Measurements from ENCODE around the gene SH3BGRL3.
"Not testable (repeated sequence)": the region's sequence is repeated elsewhere in the genome, so short reads cannot be mapped to it uniquely, and the experiment has no call there.

The SH3BGRL3 gene

DNA sequence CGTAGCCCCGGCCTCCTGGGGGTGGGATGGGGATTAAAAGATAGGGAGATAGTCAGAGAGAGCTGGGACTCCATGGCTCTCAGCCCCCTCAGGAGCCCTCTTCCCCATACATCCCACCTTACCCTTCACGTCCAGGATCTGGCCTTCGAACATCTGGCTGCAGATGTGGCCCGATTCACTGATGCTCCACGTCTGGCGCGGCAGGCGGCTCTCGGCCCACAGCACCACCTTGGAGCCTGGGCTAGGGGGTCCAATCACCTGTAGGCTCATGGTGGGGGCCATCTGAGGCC, 42.1 kb downstream of the SH3BGRL3 start:
- TF ChIP-seq, protein P1, sequence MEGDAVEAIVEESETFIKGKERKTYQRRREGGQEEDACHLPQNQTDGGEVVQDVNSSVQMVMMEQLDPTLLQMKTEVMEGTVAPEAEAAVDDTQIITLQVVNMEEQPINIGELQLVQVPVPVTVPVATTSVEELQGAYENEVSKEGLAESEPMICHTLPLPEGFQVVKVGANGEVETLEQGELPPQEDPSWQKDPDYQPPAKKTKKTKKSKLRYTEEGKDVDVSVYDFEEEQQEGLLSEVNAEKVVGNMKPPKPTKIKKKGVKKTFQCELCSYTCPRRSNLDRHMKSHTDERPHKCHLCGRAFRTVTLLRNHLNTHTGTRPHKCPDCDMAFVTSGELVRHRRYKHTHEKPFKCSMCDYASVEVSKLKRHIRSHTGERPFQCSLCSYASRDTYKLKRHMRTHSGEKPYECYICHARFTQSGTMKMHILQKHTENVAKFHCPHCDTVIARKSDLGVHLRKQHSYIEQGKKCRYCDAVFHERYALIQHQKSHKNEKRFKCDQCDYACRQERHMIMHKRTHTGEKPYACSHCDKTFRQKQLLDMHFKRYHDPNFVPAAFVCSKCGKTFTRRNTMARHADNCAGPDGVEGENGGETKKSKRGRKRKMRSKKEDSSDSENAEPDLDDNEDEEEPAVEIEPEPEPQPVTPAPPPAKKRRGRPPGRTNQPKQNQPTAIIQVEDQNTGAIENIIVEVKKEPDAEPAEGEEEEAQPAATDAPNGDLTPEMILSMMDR (IDR thresholded peaks at IDR 0.05; ENCODE audit: low read depth, low read length), result no peak
- no peak overlapping the region for H3K4me3 ChIP-seq (ENCODE audit: low read depth, low read length)

DNA sequence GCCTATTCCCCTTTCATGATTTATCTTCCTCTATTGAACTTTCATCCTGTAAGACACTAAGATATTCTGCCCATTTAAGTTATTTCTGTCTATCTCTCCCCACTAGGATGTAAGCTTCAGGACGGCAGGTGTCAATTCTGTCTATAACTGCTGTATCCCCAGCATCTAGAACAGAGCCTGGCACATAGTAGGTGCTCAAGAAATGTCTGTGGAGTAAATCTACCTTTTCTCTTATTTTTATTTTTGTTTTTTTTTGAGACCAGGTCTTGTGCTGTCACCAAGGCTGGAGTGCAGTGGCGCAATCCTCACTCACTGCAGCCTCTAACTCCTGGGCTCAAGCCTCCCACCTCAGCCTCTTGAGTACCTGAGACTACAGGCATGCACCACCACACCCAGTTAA, 43.5 kb downstream of the SH3BGRL3 start:
- no peak overlapping the region for H3K4me3 ChIP-seq (ENCODE audit: low read depth, low read length)
- TF ChIP-seq, protein P1 (IDR thresholded peaks at IDR 0.05; ENCODE audit: low read depth, low read length), result no peak

DNA sequence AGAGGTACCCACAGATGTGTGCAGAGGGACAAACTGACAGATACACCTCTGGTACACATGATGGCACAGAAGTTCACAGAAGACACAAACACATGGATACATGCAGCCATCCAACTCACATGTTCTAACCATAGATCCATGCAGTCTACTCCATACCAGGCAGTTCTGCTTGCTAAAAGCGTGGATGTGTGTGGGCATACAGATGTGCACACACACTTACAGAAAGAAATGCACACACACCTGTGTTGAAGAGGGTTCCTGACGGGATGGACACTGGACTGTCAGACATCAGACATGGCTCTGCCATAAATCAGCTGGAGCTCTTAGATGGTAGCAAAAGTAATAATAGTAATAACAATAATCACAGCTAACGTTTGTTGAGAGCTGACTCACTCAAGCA, 44.7 kb downstream of the SH3BGRL3 start:
- H3K4me3 ChIP-seq (ENCODE audit: low read depth, low read length), result no peak overlapping the region
- TF ChIP-seq, protein P1 (IDR thresholded peaks at IDR 0.05; ENCODE audit: low read depth, low read length), result no peak

DNA sequence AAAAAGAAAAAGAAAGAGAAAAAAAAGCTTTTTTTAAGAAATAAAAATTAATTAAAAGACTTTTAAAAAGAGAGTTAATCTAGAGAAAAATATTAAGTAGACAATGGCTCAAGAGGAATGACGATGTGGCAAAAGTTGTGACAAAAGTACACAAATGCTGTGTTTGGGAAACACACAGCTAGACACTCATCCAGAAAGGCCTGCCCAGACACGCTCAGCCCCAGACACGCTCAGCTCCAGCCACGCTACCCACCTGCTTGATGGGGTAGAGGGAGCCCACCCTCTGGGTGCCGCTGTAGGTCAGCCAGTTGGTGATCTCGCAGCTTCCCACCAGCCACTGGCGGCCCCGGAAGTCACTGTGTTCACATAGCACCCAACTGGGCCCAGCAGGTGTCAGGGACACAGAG, 48.1 kb downstream of the SH3BGRL3 start:
- no peak overlapping the region for H3K4me3 ChIP-seq (ENCODE audit: low read depth, low read length)
- TF ChIP-seq, protein P1 (IDR thresholded peaks at IDR 0.05; ENCODE audit: low read depth, low read length), result no peak

DNA sequence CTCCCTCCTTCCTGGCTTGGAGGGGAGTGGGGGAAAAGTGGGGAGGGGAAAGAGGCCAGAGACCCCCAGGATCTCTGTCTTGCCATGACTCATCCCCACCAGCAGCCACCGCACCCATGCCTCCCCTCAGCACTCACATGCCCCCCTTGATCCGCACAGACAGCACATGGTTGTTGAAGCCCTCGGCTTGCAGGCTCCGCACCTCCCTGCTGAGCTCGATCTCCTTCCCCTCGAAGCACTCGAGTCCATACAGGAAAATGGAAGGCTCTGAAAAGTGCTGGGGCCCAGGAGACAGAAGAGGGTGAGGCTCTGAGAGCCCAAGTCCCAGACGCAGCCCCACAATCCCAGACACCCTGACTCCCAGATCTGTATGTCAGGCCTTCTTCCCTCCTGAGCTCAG, 48.7 kb downstream of the SH3BGRL3 start:
- TF ChIP-seq, protein P1 (IDR thresholded peaks at IDR 0.05; ENCODE audit: low read depth, low read length), result no peak
- H3K4me3 ChIP-seq (ENCODE audit: low read depth, low read length), result no peak overlapping the region

DNA sequence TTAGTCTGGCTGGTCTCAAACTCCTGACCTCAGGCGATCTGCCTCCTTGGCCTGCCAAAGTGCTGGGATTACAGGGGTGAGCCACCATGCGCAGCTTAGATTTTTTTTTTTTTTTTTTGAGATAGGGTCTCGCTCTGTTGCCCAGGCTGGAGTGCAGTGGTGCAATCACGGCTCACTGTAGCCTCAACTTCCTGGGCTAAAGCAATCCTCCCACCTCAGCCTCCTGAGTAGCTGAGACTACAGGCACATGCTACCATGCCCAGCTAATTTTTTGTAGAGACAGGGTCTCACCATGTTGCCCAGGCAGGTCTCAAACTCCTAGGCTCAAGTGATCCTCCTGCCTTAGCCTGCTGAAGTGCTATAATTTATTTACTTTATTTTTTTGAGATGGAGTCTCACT, 49.5 kb downstream of the SH3BGRL3 start:
- H3K4me3 ChIP-seq (ENCODE audit: low read depth, low read length), result not testable (repeated sequence)

DNA sequence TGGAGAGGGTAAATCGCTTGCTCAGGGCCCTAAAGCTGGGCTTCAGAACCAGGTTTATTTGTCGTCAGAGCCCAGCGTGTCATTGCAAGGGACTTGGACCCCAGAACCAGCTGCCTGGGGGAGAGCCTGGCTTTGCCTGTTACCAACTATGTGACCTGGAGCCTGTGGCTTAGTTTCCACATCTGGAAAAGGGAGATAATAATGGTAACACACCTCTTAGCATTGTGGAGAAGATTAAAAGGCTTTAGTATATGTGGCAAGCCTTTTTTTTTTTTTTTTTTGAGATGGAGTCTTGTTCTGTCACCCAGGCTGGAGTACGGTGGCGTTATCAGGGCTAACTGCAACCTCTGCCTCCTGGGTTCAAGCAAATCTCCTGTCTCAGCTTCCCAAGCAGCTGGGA, 50.4 kb downstream of the SH3BGRL3 start:
- no peak overlapping the region for H3K4me3 ChIP-seq (ENCODE audit: low read depth, low read length)
- TF ChIP-seq, protein P1 (IDR thresholded peaks at IDR 0.05; ENCODE audit: low read depth, low read length), result no peak

Measured in WI38 (cell line).